Neuronal stem cell (in vitro differentiated cells): ENCODE measurements around the gene PTPRG.

Source experiments
- DNase-seq: peaks from one replicate; pipeline ENCODE4 v3.0.0-alpha.2; 2013; ENCODE audit warnings: low spot score
- H2AFZ ChIP-seq: one replicate; pipeline ENCODE4 v1.6.1; 2013; ENCODE audit warnings: mild to moderate bottlenecking, low read length, inconsistent platforms
- H2AK5ac ChIP-seq: 2 replicates; pipeline ENCODE4 v1.6.1; 2013; ENCODE audit warnings: low read depth, mild to moderate bottlenecking, inconsistent platforms, low read length, moderate library complexity, mixed read lengths
- H2BK120ac ChIP-seq: 2 replicates; pipeline ENCODE4 v1.6.1; 2013; ENCODE audit warnings: low read depth, mild to moderate bottlenecking, inconsistent platforms, low read length, moderate library complexity, mixed read lengths
- H2BK12ac ChIP-seq: one replicate; pipeline ENCODE4 v1.6.1; 2013; ENCODE audit warnings: low read length, inconsistent platforms
- H2BK15ac ChIP-seq: 2 replicates; pipeline ENCODE4 v1.6.1; 2013; ENCODE audit warnings: mild to moderate bottlenecking, low read length, inconsistent platforms, mixed read lengths
- H2BK5ac ChIP-seq: one replicate; pipeline ENCODE4 v1.6.1; 2013; ENCODE audit warnings: inconsistent platforms, mild to moderate bottlenecking, low read length, moderate library complexity
- H3K14ac ChIP-seq: one replicate; pipeline ENCODE4 v1.6.1; 2013; ENCODE audit warnings: low read length, inconsistent platforms
- H3K18ac ChIP-seq: 2 replicates; pipeline ENCODE4 v1.6.1; 2013; ENCODE audit warnings: low read length, inconsistent platforms
- H3K23ac ChIP-seq: 2 replicates; pipeline ENCODE4 v1.6.1; 2013; ENCODE audit warnings: low read depth, mild to moderate bottlenecking, mixed read lengths, low read length, inconsistent platforms; ENCODE audit not compliant: poor library complexity
- H3K27ac ChIP-seq: replicated peaks from 3 replicates; pipeline ENCODE4 v1.5.1; 2013; ENCODE audit warnings: low read length, inconsistent platforms
- H3K27me3 ChIP-seq, 3 experiments: 2 replicates each; pipeline ENCODE4 v1.6.1; 2013; ENCODE audit warnings: low read length in 3 of 3, mild to moderate bottlenecking in 2 of 3, inconsistent platforms in 1 of 3, low read depth in 1 of 3, mixed read lengths in 1 of 3, moderate library complexity in 1 of 3; ENCODE audit not compliant: control insufficient read depth in 3 of 3, insufficient read depth in 3 of 3
- H3K36me3 ChIP-seq, 2 donors: replicated peaks in 1 of 2; 2 replicates each; pipeline ENCODE4 v1.6.1; 2013; ENCODE audit warnings: low read length in 2 of 2; ENCODE audit not compliant: control insufficient read depth in 2 of 2, insufficient read depth in 2 of 2
- H3K4ac ChIP-seq: 2 replicates; pipeline ENCODE4 v1.6.1; 2013; ENCODE audit warnings: inconsistent platforms, mild to moderate bottlenecking, low read length, moderate library complexity
- H3K4me1 ChIP-seq, 2 donors: 1 replicate in 1 of 2; 2 replicates in 1 of 2; pipeline ENCODE4 v1.6.1; 2013; ENCODE audit warnings: low read length in 2 of 2, low read depth in 1 of 2; ENCODE audit not compliant: control insufficient read depth in 2 of 2, insufficient read depth in 1 of 2
- H3K4me2 ChIP-seq: one replicate; pipeline ENCODE4 v1.6.1; 2013; ENCODE audit warnings: mild to moderate bottlenecking, low read length, inconsistent platforms; ENCODE audit not compliant: insufficient read depth, poor library complexity, severe bottlenecking
- H3K4me3 ChIP-seq, 2 donors: 2 replicates each; pipeline ENCODE4 v1.5.1; 2013; ENCODE audit warnings: low read length in 2 of 2, mild to moderate bottlenecking in 2 of 2, inconsistent platforms in 1 of 2, moderate library complexity in 1 of 2
- H3K79me1 ChIP-seq: one replicate; pipeline ENCODE4 v1.6.1; 2013; ENCODE audit warnings: low read depth, mild to moderate bottlenecking, inconsistent platforms, low read length, moderate library complexity
- H3K9ac ChIP-seq: one replicate; pipeline ENCODE4 v1.6.1; 2013; ENCODE audit warnings: mild to moderate bottlenecking, low read depth, low read length, inconsistent platforms; ENCODE audit not compliant: poor library complexity
- H3K9me3 ChIP-seq, 2 donors: replicated peaks in 1 of 2; 2 replicates each; pipeline versions ENCODE3 to v1.6.1; 2013; ENCODE audit warnings: low read length in 2 of 2, mild to moderate bottlenecking in 2 of 2, inconsistent platforms in 1 of 2, low read depth in 1 of 2, mixed read lengths in 1 of 2, moderate library complexity in 1 of 2; ENCODE audit not compliant: control insufficient read depth in 2 of 2, insufficient read depth in 1 of 2
- H4K8ac ChIP-seq: one replicate; pipeline ENCODE4 v1.6.1; 2013; ENCODE audit warnings: low read depth, mild to moderate bottlenecking, inconsistent platforms, low read length, moderate library complexity
- H4K91ac ChIP-seq: one replicate; pipeline ENCODE4 v1.6.1; 2013; ENCODE audit warnings: low read length, low read depth, mild to moderate bottlenecking, inconsistent platforms; ENCODE audit not compliant: poor library complexity
- WGBS, 2 donors: extraction: QIAGEN DNeasy Blood & Tissue Kit; methylation state at CpG; one replicate each; pipeline ENCODE4 v1.1.7; 2013; ENCODE audit warnings: missing lambda C conversion rate in 2 of 2, mixed read lengths in 1 of 2; ENCODE audit not compliant: insufficient read length in 2 of 2, insufficient replicate concordance in 1 of 2; ENCODE audit errors: extremely low coverage in 2 of 2; 5-methylcytosine and 5-hydroxymethylcytosine counted together

Gene PTPRG

GRCh38 chr3:62173939-62174515, 612.7 kb downstream of the PTPRG start:
- H3K4ac ChIP-seq = no peak overlapping the region
- H4K91ac ChIP-seq = no peak overlapping the region
- no peak overlapping the region for H3K4me3 ChIP-seq
- no peak overlapping the region for H3K14ac ChIP-seq
- WGBS, 2 donors = no CpG with 5 or more reads among the region's 7 CpGs
- no peaks in the 10 kb centered on the region for H3K79me1 ChIP-seq
- DNase-seq = no peak
- H3K9me3 ChIP-seq = peaks cover 2 to 4% of the 10 kb centered on the region in 2 donors
- no peak overlapping the region for H2AFZ ChIP-seq
- H3K27ac ChIP-seq = no peak overlapping the region
- peaks cover 0 to 4% of the 10 kb centered on the region in 2 donors for H3K36me3 ChIP-seq
- H2BK12ac ChIP-seq = no peak overlapping the region
- H3K9ac ChIP-seq = no peak overlapping the region
- no peak overlapping the region for H3K23ac ChIP-seq
- no peak overlapping the region for H4K8ac ChIP-seq
- no peak overlapping the region for H2AK5ac ChIP-seq
- no peak overlapping the region for H3K4me2 ChIP-seq
- no peak overlapping the region for H2BK120ac ChIP-seq
- no peak overlapping the region for H2BK5ac ChIP-seq
- no peak overlapping the region for H3K18ac ChIP-seq
- H3K27me3 ChIP-seq = no peaks in the 10 kb centered on the region
- H3K4me1 ChIP-seq = peaks cover 6 to 7% of the 10 kb centered on the region in 2 donors
- H2BK15ac ChIP-seq = no peak overlapping the region

DNA sequence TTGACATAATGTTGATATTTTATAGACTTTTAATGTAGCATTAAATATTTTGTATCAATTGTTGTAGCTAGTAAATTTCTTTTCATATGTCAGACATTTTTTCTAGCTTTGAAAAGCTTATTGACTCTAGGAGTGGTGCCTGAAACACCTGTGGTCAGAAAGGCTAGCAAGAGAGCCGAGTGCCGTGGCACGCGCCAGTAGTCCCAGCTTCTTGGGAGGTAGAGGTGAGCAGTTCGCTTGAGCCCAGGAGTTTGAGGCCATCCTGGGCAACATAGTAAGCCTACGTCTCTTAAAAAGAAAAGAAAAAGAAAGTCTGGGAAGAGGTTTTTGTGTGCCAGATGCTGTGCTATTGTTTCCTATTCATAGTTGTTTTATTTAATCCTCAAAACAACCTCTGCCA, 613.8 kb downstream of the PTPRG start:
- Histone ChIP-seq H2AFZ (no peak overlapping the region), H3K18ac (no peak overlapping the region), H3K14ac (no peak overlapping the region), H3K27ac (no peak overlapping the region), H2BK120ac (no peak overlapping the region), H2BK12ac (no peak overlapping the region), H3K4me1 (peaks cover 0 to 1% of the 10 kb centered on the region in 2 donors), H3K79me1 (no peaks in the 10 kb centered on the region), H3K36me3 (peaks cover 0 to 4% of the 10 kb centered on the region in 2 donors), H3K4ac (no peak overlapping the region), H3K27me3 (no peaks in the 10 kb centered on the region), H3K9me3 (peaks cover 2 to 4% of the 10 kb centered on the region in 2 donors), H2BK5ac (no peak overlapping the region), H4K8ac (no peak overlapping the region), H2BK15ac (no peak overlapping the region), H3K4me3 (no peak overlapping the region), H3K4me2 (no peak overlapping the region), H4K91ac (no peak overlapping the region), H3K9ac (no peak overlapping the region), H3K23ac (no peak overlapping the region), H2AK5ac (no peak overlapping the region)
- no peak for DNase-seq
- no CpG with 5 or more reads among the region's 6 CpGs for WGBS, 2 donors

DNA sequence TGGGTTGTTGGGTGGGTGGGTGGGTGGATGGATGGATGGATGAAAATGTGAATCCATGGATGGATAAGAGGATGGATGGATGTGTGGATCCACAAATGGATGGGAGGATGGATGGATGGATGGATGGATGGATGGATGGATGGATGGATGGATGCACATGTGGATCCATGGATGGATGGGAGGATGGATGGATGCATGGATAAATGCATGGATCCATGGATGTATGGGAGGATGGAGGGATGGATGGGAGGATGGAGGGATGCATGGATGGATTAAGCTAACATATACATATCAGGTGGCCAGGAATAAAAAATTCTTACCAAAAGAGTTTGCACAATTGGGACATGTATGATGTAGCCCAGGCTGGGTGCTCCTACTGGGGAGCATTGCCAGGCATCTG, 616.7 kb downstream of the PTPRG start:
- Histone ChIP-seq H2BK12ac (no peak overlapping the region), H3K4me2 (no peak overlapping the region), H3K27ac (no peak overlapping the region), H3K36me3 (no peaks in the 10 kb centered on the region), H3K79me1 (no peaks in the 10 kb centered on the region), H3K4me3 (no peak overlapping the region), H3K9ac (peak overlapping the region; percentile 54), H2BK15ac (no peak overlapping the region), H3K14ac (no peak overlapping the region), H2AK5ac (no peak overlapping the region), H4K8ac (no peak overlapping the region), H3K27me3 (no peaks in the 10 kb centered on the region), H3K9me3 (no peaks in the 10 kb centered on the region), H2AFZ (no peak overlapping the region), H2BK5ac (no peak overlapping the region), H3K18ac (no peak overlapping the region), H4K91ac (no peak overlapping the region), H3K4me1 (no peaks in the 10 kb centered on the region), H3K23ac (no peak overlapping the region), H2BK120ac (no peak overlapping the region), H3K4ac (no peak overlapping the region)
- DNase-seq = no peak

- Histone ChIP-seq H2BK12ac (no peak overlapping the region), H2BK15ac (no peak overlapping the region), H3K14ac (no peak overlapping the region), H3K9ac (no peak overlapping the region), H3K27ac (no peak overlapping the region), H3K36me3 (no peaks in the 10 kb centered on the region), H3K4ac (no peak overlapping the region), H3K4me3 (no peak overlapping the region), H2BK120ac (no peak overlapping the region), H2BK5ac (no peak overlapping the region), H4K91ac (no peak overlapping the region), H3K27me3 (no peaks in the 10 kb centered on the region), H3K9me3 (no peaks in the 10 kb centered on the region), H2AK5ac (no peak overlapping the region), H3K23ac (no peak overlapping the region), H3K18ac (no peak overlapping the region), H3K4me2 (no peak overlapping the region), H3K79me1 (no peaks in the 10 kb centered on the region), H3K4me1 (no peaks in the 10 kb centered on the region), H2AFZ (no peak overlapping the region), H4K8ac (no peak overlapping the region)
- no peak for DNase-seq
- WGBS, 2 donors = no CpG with 5 or more reads among the region's 8 CpGs
Observed at GRCh38 chr3:62178739-62179600, 617.6 kb downstream of the PTPRG start.
